ENCODE results near the gene NSUN2. TPM values are rescaled to one million over a fixed set of nuclear protein-coding genes. Genes with fewer than 3 reads are reported as not detected.

NSUN2 gene
- total RNA-seq, 1 experiment from 2014 or later, result 155 TPM

DNA sequence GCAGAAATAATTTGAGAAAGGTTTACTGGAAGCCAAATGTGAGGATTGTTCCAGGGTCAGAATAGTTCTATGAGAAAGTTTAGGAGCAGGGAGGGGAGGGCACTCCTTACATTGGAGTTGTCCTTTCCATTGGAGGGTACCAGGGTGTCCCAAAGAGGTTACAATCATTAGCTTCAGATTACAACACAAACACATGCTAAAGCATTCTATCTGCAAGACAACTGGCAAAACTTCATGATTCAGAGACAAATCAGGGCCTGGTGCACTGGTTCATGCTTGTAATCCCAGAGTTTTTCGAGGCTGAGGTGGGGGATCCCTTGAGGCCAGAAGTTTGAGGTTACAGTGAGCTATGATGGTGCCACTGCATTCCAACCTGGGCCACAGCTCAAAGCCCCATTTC is 51.8 kb downstream of the NSUN2 start:
- Histone ChIP-seq H4K20me1 (ENCODE audit: insufficient read depth) (no peaks in the 10 kb centered on the region), H3K27me3 (ENCODE audit: insufficient read depth, low read depth) (peaks cover 71% of the 10 kb centered on the region), H3K36me3 (ENCODE audit: low read depth) (no peaks in the 10 kb centered on the region), H3K4me2 (no peak overlapping the region), H3F3A (ENCODE audit: insufficient read depth, low read depth) (no peaks in the 10 kb centered on the region), H3K79me2 (ENCODE audit: low read depth) (no peaks in the 10 kb centered on the region), H3K9me3 (ENCODE audit: insufficient read depth, low read depth) (no peaks in the 10 kb centered on the region), H3K4me3 (no peak overlapping the region), H3K27ac (no peak overlapping the region), H2AFZ (no peak overlapping the region), H3K4me1 (replicated peaks; ENCODE audit: insufficient read depth) (no peaks in the 10 kb centered on the region), H3K9me2 (ENCODE audit: insufficient read depth) (no peaks in the 10 kb centered on the region)
- no TSS peak for BruUV-seq (replicated peaks)
- DNase-seq, result no peak
- TF ChIP-seq, protein P1, sequence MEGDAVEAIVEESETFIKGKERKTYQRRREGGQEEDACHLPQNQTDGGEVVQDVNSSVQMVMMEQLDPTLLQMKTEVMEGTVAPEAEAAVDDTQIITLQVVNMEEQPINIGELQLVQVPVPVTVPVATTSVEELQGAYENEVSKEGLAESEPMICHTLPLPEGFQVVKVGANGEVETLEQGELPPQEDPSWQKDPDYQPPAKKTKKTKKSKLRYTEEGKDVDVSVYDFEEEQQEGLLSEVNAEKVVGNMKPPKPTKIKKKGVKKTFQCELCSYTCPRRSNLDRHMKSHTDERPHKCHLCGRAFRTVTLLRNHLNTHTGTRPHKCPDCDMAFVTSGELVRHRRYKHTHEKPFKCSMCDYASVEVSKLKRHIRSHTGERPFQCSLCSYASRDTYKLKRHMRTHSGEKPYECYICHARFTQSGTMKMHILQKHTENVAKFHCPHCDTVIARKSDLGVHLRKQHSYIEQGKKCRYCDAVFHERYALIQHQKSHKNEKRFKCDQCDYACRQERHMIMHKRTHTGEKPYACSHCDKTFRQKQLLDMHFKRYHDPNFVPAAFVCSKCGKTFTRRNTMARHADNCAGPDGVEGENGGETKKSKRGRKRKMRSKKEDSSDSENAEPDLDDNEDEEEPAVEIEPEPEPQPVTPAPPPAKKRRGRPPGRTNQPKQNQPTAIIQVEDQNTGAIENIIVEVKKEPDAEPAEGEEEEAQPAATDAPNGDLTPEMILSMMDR (conservative IDR thresholded peaks at IDR 0.05), result no peak
- TF ChIP-seq EZH2 (IDR thresholded peaks at IDR 0.05; ENCODE audit: low read depth), result no peak
- POLR2A ChIA-PET (ENCODE audit: unreplicated experiment), result no interaction called here
- CTCF ChIA-PET, result no interaction called here
- intact Hi-C loops (cut with micrococcal nuclease; ENCODE audit: unreplicated experiment), result no loop called here

DNA sequence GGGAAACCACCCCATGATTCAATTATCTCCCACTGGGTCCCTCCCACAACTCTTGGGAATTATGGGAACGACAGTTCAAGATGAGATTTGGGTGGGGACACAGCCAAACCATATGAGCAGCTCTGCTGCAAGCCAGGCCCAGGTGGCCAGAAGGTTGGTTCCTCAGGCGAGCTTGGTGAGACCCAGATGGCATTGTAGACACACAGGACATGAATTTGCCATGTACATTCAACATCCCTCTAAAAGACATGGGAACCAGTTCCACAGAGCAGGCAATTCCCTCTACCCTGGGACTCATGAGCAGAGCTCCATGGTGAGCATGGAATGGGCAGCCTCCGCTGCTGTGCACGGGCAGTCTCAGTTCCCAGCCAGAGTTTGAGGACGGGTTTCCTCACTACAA is 53.3 kb downstream of the NSUN2 start:
- POLR2A ChIA-PET (ENCODE audit: unreplicated experiment), result no interaction called here
- Histone ChIP-seq H3K4me1 (replicated peaks; ENCODE audit: insufficient read depth) (no peaks in the 10 kb centered on the region), H4K20me1 (ENCODE audit: insufficient read depth) (no peaks in the 10 kb centered on the region), H3K27me3 (ENCODE audit: insufficient read depth, low read depth) (peaks cover 76% of the 10 kb centered on the region), H2AFZ (no peak overlapping the region), H3K79me2 (ENCODE audit: low read depth) (no peaks in the 10 kb centered on the region), H3K9me3 (ENCODE audit: insufficient read depth, low read depth) (no peaks in the 10 kb centered on the region), H3K4me2 (no peak overlapping the region), H3K9me2 (ENCODE audit: insufficient read depth) (no peaks in the 10 kb centered on the region), H3K27ac (no peak overlapping the region), H3F3A (ENCODE audit: insufficient read depth, low read depth) (no peaks in the 10 kb centered on the region), H3K36me3 (ENCODE audit: low read depth) (no peaks in the 10 kb centered on the region), H3K4me3 (no peak overlapping the region)
- no TSS peak for BruUV-seq (replicated peaks)
- intact Hi-C loops (cut with micrococcal nuclease; ENCODE audit: unreplicated experiment), result no loop called here
- no peak for DNase-seq
- CTCF ChIA-PET, result no interaction called here
- TF ChIP-seq, protein P1 (conservative IDR thresholded peaks at IDR 0.05), result no peak
- no peak for TF ChIP-seq EZH2 (IDR thresholded peaks at IDR 0.05; ENCODE audit: low read depth)

DNA sequence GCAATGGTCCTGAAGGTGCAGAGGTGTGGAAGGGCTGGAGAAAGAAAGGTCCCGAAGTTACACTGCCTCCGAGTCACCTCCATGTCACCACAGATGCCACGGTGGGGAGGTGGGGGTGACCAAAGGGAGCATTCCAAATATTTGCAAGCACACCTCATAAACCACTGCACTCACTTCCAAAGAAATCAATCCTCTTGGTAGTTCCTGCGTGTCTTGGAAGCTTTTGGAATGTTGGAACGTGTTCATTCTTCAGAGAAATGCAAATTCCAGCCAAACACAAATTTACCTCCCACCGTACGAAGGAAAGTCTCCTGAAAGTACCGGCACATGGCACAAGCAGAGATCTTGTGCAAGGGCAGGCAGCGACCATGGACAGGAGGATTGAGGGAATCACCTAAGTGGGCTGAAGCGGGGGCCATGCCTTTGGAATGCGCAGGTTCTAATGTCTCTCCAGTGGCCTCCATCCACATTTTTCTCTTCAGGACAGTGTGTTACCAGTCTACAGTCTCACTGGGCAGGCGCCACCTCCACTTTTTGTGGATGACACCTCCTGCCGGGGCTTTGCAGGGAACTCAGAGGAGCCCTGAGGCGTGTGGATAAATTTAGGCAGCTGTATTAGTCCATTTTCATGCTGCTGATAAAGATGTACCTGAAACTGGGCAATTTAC is 54.0 kb downstream of the NSUN2 start:
- H4K20me1 ChIP-seq (ENCODE audit: insufficient read depth), result no peaks in the 10 kb centered on the region
- H3K4me1 ChIP-seq (replicated peaks; ENCODE audit: insufficient read depth), result no peaks in the 10 kb centered on the region
- H3K27me3 ChIP-seq (ENCODE audit: insufficient read depth, low read depth), result peaks cover 77% of the 10 kb centered on the region
- DNase-seq, result no peak
- H3K9me2 ChIP-seq (ENCODE audit: insufficient read depth), result no peaks in the 10 kb centered on the region
- H3K27ac ChIP-seq, result no peak overlapping the region
- no peak overlapping the region for H2AFZ ChIP-seq
- CTCF ChIA-PET, result no interaction called here
- intact Hi-C loops (cut with micrococcal nuclease; ENCODE audit: unreplicated experiment), result no loop called here
- POLR2A ChIA-PET (ENCODE audit: unreplicated experiment), result no interaction called here
- H3K79me2 ChIP-seq (ENCODE audit: low read depth), result no peaks in the 10 kb centered on the region
- TF ChIP-seq, protein P1 (conservative IDR thresholded peaks at IDR 0.05), result no peak
- TF ChIP-seq EZH2 (IDR thresholded peaks at IDR 0.05; ENCODE audit: low read depth), result no peak
- no peak overlapping the region for H3K4me3 ChIP-seq
- no peaks in the 10 kb centered on the region for H3K9me3 ChIP-seq (ENCODE audit: insufficient read depth, low read depth)
- no peaks in the 10 kb centered on the region for H3F3A ChIP-seq (ENCODE audit: insufficient read depth, low read depth)
- no TSS peak for BruUV-seq (replicated peaks)
- no peaks in the 10 kb centered on the region for H3K36me3 ChIP-seq (ENCODE audit: low read depth)
- H3K4me2 ChIP-seq, result no peak overlapping the region
